MM.1S (cell line): Measurements from ENCODE around the gene GFI1B.

Source experiments
- DNase-seq: peaks from one replicate; pipeline ENCODE4 v3.0.0-alpha.2; 2015
- H2AFZ ChIP-seq: fragments of 300-600 bp; sonication (generic); 2 replicates; pipeline ENCODE4 v1.6.0; 2016; ENCODE audit warnings: antibody characterized with exemption, low read length
- H3F3A ChIP-seq: fragments of 300-600 bp; sonication (generic); 2 replicates; pipeline ENCODE4 v1.6.1; 2016; ENCODE audit warnings: mild to moderate bottlenecking, antibody characterized with exemption, low read length, moderate library complexity, mixed read lengths; ENCODE audit not compliant: insufficient read depth
- H3K27ac ChIP-seq: fragments of 300-600 bp; sonication (generic); 2 replicates; pipeline ENCODE4 v1.5.1; 2016; ENCODE audit warnings: mild to moderate bottlenecking, low read length
- H3K27me3 ChIP-seq: fragments of 300-600 bp; sonication (generic); replicated peaks from 2 replicates; pipeline ENCODE4 v1.6.0; 2016; ENCODE audit warnings: low read length; ENCODE audit not compliant: insufficient read depth
- H3K36me3 ChIP-seq: fragments of 300-600 bp; sonication (generic); replicated peaks from 2 replicates; pipeline ENCODE4 v1.6.1; 2016; ENCODE audit warnings: mild to moderate bottlenecking, low read length, mixed read lengths; ENCODE audit not compliant: insufficient read depth
- H3K4me1 ChIP-seq: fragments of 300-600 bp; sonication (generic); 2 replicates; pipeline ENCODE4 v1.6.1; 2016; ENCODE audit warnings: low read length, mixed read lengths
- H3K4me2 ChIP-seq: fragments of 300-600 bp; sonication (generic); 2 replicates; pipeline ENCODE4 v1.6.0; 2016; ENCODE audit warnings: low read depth, low read length
- H3K4me3 ChIP-seq: fragments of 300-600 bp; sonication (generic); 2 replicates; pipeline ENCODE4 v1.5.1; 2016; ENCODE audit warnings: low read length, mixed read lengths
- H3K79me2 ChIP-seq: fragments of 300-600 bp; sonication (generic); 2 replicates; pipeline ENCODE4 v1.6.1; 2016; ENCODE audit warnings: mixed run types, low read length, mixed read lengths
- H3K9ac ChIP-seq: fragments of 300-600 bp; sonication (generic); 2 replicates; pipeline ENCODE4 v1.6.1; 2016; ENCODE audit warnings: low read length, mixed read lengths
- H3K9me2 ChIP-seq: fragments of 300-600 bp; sonication (generic); replicated peaks from 2 replicates; pipeline ENCODE4 v1.6.1; 2016; ENCODE audit warnings: mild to moderate bottlenecking, low read length, mixed read lengths; ENCODE audit not compliant: insufficient read depth
- H3K9me3 ChIP-seq: fragments of 300-600 bp; sonication (generic); replicated peaks from 2 replicates; pipeline ENCODE4 v1.6.1; 2016; ENCODE audit warnings: mild to moderate bottlenecking, low read length, mixed read lengths; ENCODE audit not compliant: insufficient read depth
- H4K20me1 ChIP-seq: fragments of 300-600 bp; sonication (generic); 2 replicates; pipeline ENCODE4 v1.6.1; 2016; ENCODE audit warnings: mild to moderate bottlenecking, low read length, moderate library complexity, mixed read lengths; ENCODE audit not compliant: insufficient read depth
- EZH2 ChIP-seq: fragments of 300-600 bp; sonication (generic); optimal IDR thresholded peaks from 2 replicates; pipeline ENCODE3; 2017; ENCODE audit warnings: low read depth, mild to moderate bottlenecking, antibody characterized with exemption, low read length, mixed read lengths
- EZH2phosphoT487 ChIP-seq: fragments of 300-600 bp; sonication (generic); IDR thresholded peaks from 2 replicates; pipeline ENCODE4 v1.6.1; 2018; ENCODE audit warnings: antibody characterized with exemption, low read length
- TF ChIP-seq, protein P1 (sequence below): fragments of 300-600 bp; sonication (generic); IDR thresholded peaks from 2 replicates; pipeline ENCODE4 v1.5.1; 2016; ENCODE audit warnings: antibody characterized with exemption, low read length, mixed read lengths

GFI1B gene

GRCh38 chr9:132955768-132956167, 22.7 kb upstream of the GFI1B start:
- TF ChIP-seq, protein P1, sequence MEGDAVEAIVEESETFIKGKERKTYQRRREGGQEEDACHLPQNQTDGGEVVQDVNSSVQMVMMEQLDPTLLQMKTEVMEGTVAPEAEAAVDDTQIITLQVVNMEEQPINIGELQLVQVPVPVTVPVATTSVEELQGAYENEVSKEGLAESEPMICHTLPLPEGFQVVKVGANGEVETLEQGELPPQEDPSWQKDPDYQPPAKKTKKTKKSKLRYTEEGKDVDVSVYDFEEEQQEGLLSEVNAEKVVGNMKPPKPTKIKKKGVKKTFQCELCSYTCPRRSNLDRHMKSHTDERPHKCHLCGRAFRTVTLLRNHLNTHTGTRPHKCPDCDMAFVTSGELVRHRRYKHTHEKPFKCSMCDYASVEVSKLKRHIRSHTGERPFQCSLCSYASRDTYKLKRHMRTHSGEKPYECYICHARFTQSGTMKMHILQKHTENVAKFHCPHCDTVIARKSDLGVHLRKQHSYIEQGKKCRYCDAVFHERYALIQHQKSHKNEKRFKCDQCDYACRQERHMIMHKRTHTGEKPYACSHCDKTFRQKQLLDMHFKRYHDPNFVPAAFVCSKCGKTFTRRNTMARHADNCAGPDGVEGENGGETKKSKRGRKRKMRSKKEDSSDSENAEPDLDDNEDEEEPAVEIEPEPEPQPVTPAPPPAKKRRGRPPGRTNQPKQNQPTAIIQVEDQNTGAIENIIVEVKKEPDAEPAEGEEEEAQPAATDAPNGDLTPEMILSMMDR: no peak
- TF ChIP-seq EZH2 (no peak), EZH2phosphoT487 (no peak)
- H3K9ac ChIP-seq: no peak overlapping the region

GRCh38 chr9:132957805-132958204, 20.7 kb upstream of the GFI1B start:
- Histone ChIP-seq H3F3A (no peaks in the 10 kb centered on the region), H3K9me2 (no peaks in the 10 kb centered on the region), H3K27ac (no peak overlapping the region), H3K36me3 (no peaks in the 10 kb centered on the region), H3K4me2 (no peak overlapping the region), H3K27me3 (peaks cover 57% of the 10 kb centered on the region), H3K4me1 (no peaks in the 10 kb centered on the region), H3K9me3 (no peaks in the 10 kb centered on the region), H3K4me3 (no peak overlapping the region), H4K20me1 (no peaks in the 10 kb centered on the region), H3K9ac (no peak overlapping the region), H3K79me2 (no peaks in the 10 kb centered on the region), H2AFZ (no peak overlapping the region)
- TF ChIP-seq EZH2phosphoT487 (no peak), EZH2 (no peak)
- TF ChIP-seq, protein P1: no peak
- no peak for DNase-seq

More at GRCh38 chr9:132955768-132956167, 22.7 kb upstream of the GFI1B start:
- H4K20me1 ChIP-seq: no peaks in the 10 kb centered on the region
- H2AFZ ChIP-seq: no peak overlapping the region
- H3K4me2 ChIP-seq: no peak overlapping the region
- no peaks in the 10 kb centered on the region for H3K36me3 ChIP-seq
- no peaks in the 10 kb centered on the region for H3K79me2 ChIP-seq
- H3K4me1 ChIP-seq: no peaks in the 10 kb centered on the region
- peaks cover 41% of the 10 kb centered on the region for H3K27me3 ChIP-seq
- H3K4me3 ChIP-seq: no peak overlapping the region
- H3F3A ChIP-seq: no peaks in the 10 kb centered on the region
- no peak for DNase-seq
- H3K9me2 ChIP-seq: no peaks in the 10 kb centered on the region
- no peaks in the 10 kb centered on the region for H3K9me3 ChIP-seq
- no peak overlapping the region for H3K27ac ChIP-seq

DNA sequence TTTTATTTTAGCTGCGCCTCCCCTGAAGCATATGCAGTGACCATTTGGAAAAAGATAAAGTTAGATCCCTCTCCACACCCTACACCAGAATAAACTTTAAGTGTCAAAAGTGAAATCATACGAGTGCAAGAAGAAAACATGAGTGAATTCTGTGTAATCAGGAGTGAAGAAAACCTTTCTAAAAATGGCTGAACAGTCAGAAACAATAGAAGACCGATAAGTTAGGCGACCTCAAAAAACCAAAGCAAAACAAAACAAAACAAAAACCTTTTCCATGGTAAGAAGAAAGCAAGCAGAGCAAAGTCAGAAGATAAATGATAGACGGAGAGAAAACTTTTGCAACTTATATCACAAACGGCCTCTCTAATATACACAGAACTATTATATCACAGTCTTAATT, 17.5 kb upstream of the GFI1B start:
- no peak overlapping the region for H3K4me3 ChIP-seq
- peaks cover 80% of the 10 kb centered on the region for H3K27me3 ChIP-seq
- no peaks in the 10 kb centered on the region for H3K79me2 ChIP-seq
- H3K9me2 ChIP-seq: no peaks in the 10 kb centered on the region
- TF ChIP-seq EZH2phosphoT487: no peak
- no peak for TF ChIP-seq EZH2
- TF ChIP-seq, protein P1: no peak
- no peaks in the 10 kb centered on the region for H4K20me1 ChIP-seq
- DNase-seq: no peak
- no peaks in the 10 kb centered on the region for H3K4me1 ChIP-seq
- H3K4me2 ChIP-seq: no peak overlapping the region
- H2AFZ ChIP-seq: no peak overlapping the region
- H3K9me3 ChIP-seq: no peaks in the 10 kb centered on the region
- no peaks in the 10 kb centered on the region for H3K36me3 ChIP-seq
- H3K9ac ChIP-seq: no peak overlapping the region
- no peak overlapping the region for H3K27ac ChIP-seq
- no peaks in the 10 kb centered on the region for H3F3A ChIP-seq
